ENCODE measurements around the gene MPV17. TPM values are rescaled to one million over a fixed set of nuclear protein-coding genes. Genes with fewer than 3 reads are reported as not detected.

The MPV17 gene
- total and polyA plus RNA-seq, 9 of the 15 experiments (the other 6 are each of a cell fraction or from before 2014, with no cell fraction given), result 54.7 to 140 (median 70.2) TPM

GRCh38 chr2:27284996-27285395, 37.9 kb downstream of the MPV17 start:
- Histone ChIP-seq H3K9me1 (ENCODE audit: control insufficient read depth, insufficient read depth, low read length) (no peaks in the 10 kb centered on the region), H3K9me3 (replicated peaks; ENCODE audit: control insufficient read depth, insufficient read depth, low read depth, low read length) (no peaks in the 10 kb centered on the region), H2AFZ (ENCODE audit: low read depth, low read length) (no peak overlapping the region), H3K36me3 (ENCODE audit: control insufficient read depth, insufficient read depth, low read length) (no peaks in the 10 kb centered on the region), H3K4me2 (ENCODE audit: insufficient read depth, low read length) (no peak overlapping the region), H4K20me1 (replicated peaks; ENCODE audit: control insufficient read depth, insufficient read depth, low read length) (no peaks in the 10 kb centered on the region), H3K27me3 (ENCODE audit: control insufficient read depth in 2 of 2, insufficient read depth in 2 of 2, low read length in 2 of 2) (no peaks in the 10 kb centered on the region), H3K27ac (ENCODE audit: extremely low read depth, low read depth, low read length) (no peak overlapping the region), H3K79me2 (ENCODE audit: control insufficient read depth, insufficient read depth, low read length) (no peaks in the 10 kb centered on the region), H3K9ac (ENCODE audit: insufficient read depth in 1 of 2, low read depth in 2 of 2, low read length in 2 of 2) (no peak overlapping the region), H3K4me1 (replicated peaks in 1 of 2; ENCODE audit: control insufficient read depth in 2 of 2, insufficient read depth in 2 of 2, low read length in 2 of 2) (peaks cover 6 to 16% of the 10 kb centered on the region in 2 experiments), H3K4me3 (no peak overlapping the region)
- DNase-seq (ENCODE audit: extremely low read depth in 1 of 4, low spot score in 3 of 4), result no peak
- intact Hi-C loops (cut with micrococcal nuclease) (loop anchor here (10.0 kb wide), 1 partner anchor 440 kb away; the partner anchor contains the start of gene DPYSL5), in situ Hi-C loops (cut with MboI) (loop anchor here (5.0 kb wide), 2 partner anchors 48 to 188 kb away; no protein-coding TSS in a partner anchor)
- TF ChIP-seq MAZ (CRISPR knock-in tag; conservative IDR thresholded peaks at IDR 0.05 in 1 of 2, IDR thresholded peaks at IDR 0.05 in 1 of 2) (no peak), MEF2D (tag; conservative IDR thresholded peaks at IDR 0.05; ENCODE audit: low read depth) (no peak), CHD4 (IDR thresholded peaks at IDR 0.05; ENCODE audit: insufficient read depth, insufficient replicate concordance, low read depth, low read length, poor library complexity, severe bottlenecking) (no peak), FUS (optimal IDR thresholded peaks at IDR 0.05; ENCODE audit: low read depth, low read length) (no peak), POLR2H (tag; IDR thresholded peaks at IDR 0.05; ENCODE audit: low read depth) (no peak)
- no TSS peak for BruUV-seq (replicated peaks)
- ATAC-seq, result no peak
- CTCF ChIA-PET (ENCODE audit: low intra/inter-chr PET ratio), result no interaction called here
- POLR2A ChIA-PET, result no interaction called here
- 33% methylated on average over 1 of the region's 1 CpG for WGBS (ENCODE audit: insufficient coverage, low coverage, missing lambda C conversion rate)
- FAIRE-seq, result no peak

All from K562 (cell line).